Effector CD4-positive, alpha-beta T cell (primary cell): Measurements from ENCODE around the gene SH3GL2.

ENCODE experiments used
- DNase-seq: peaks from one replicate; pipeline ENCODE4 v3.0.0-alpha.2; 2020

The SH3GL2 gene

DNA sequence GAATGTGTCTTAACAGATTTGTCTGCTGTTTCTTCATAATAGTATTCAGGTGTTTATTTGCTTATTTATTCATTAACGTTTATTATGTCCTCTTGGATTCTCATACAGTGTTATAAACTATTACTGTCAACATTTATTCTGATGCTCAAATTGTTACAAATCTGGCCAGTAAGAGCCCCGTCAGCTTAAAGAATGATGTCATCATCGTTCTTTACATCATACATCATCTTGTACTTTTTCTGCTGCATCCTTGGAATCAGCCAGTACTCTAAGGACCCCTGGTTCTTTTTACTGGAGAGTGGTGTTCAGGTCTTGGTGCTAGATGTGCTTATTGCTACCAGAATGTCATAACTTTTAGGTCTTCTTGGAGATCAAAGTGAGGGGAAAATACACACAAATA, 86.6 kb downstream of the SH3GL2 start:
- no peak for DNase-seq

DNA sequence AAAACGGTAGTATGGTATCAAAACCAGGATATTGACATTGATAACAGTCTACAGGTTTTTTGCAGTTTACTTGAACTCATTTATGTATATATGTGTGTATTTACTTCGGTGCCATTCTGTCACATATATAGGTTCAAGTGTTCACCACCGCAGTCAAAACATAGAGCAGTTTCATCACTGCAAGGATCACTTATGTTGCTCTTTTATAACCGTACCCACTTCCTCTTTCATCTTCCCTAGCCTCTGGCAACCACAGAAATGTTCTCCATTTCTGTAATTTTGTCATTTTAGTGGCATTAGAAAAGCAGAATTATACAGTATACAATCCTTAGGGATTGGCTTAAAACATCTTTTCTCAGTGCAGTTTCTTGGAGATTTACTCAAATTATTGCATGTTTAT, 90.3 kb downstream of the SH3GL2 start:
- DNase-seq = no peak

DNA sequence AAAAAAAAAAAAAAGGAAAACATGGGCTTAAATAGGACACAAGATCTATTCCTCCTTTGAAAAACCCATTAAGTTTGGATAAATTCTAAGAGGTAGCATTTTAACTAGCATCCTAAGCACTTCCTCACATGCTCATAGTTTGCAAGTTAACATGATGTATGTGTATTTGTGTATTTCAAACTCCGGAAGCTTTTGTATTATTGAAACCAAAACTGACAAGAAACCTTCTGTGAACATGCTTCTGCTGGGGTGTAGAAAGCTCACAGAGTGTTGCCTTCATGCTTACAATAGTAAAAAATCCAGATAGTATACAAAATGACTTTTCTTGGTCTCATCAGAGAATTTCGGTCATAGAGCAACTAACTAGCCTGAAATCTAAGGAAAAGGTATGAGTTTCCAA, 103.8 kb downstream of the SH3GL2 start:
- no peak for DNase-seq

DNA sequence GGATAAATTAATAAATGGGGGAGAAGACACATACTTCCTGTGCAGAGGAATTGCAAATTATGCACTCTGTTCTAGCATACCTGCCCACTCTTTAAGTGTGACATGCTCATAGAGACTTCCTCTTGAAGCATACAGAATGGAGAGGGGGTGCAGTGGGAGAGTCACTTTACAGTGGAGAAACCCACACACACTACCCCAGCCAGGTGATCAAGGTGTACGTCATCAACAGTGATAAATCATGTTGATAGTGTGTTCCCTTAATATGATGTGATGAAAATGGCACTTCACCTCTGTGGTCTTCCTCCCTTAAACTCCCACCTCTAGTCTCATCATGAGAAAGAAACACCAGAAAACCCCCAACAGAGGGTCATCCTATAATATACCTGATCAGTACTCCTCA, 110.0 kb downstream of the SH3GL2 start:
- no peak for DNase-seq

DNA sequence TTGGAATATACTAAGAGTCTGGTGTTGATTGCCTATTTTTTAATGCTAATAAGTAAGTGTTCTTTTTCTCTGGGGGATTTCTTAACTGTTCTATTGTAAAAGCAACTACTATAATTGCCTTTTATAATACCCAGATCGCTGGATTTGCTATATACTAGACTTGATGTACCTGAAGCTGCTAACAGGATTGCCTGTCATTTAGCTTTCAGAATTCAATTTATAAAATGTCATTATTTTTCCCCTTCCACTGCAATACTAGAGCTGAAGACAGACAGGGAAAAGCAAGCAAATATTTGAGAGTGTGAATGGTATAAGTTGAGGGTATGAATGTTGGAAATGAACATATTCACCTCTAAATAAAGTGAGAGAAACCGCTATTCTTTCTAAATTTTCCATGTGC, 115.5 kb downstream of the SH3GL2 start:
- DNase-seq = no peak

DNA sequence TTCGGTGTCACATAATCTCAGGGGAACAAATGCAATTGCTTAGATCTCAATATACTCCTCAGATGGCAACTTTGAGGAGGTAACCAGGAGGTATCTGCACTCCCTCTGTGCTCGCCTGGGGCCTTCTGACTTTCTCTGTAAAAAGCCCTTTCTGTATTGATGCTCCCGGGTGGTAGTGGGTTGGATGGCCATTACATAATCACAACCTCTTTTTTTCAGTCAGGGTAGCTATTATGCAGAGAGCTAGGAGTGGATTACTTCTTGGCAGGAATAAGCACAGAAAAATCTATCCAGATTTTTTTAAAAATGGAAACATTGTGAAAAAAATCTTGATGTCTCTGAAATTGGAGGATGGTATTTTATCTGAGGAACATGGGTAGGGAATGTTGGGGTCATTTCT, 116.6 kb downstream of the SH3GL2 start:
- DNase-seq = no peak

DNA sequence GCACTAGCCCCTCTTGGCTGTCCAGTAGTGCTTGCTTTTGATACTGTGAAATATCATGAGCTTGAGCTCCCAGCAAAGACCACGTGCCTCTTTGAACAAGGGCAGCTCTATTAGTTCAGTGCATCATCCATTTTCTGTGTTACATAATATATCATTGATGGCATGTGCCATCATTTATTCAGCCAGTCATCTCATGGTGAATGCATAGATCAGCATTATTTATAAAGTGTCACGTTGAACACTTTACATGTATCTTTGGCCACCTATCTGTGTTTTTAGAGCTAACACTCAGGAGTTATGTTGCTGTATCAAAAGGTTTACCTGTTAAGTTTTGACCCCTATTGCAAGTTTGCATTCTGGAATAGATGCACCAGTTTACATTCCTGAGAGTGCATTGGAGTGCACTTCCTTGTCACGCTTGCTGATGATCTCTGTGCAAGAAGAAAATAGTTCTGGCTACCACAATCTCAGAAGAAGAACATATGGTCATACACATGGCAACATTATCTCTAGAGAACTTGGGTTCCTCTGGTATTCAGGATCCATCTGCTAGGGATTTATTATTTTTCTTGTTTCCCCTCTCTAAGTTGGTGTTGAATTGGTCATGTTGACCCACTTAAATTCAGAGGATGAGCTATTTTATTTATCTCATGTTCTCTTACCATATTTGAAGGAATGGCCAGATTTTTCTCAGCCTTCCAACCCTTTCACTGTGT, 120.9 kb downstream of the SH3GL2 start:
- no peak for DNase-seq

DNA sequence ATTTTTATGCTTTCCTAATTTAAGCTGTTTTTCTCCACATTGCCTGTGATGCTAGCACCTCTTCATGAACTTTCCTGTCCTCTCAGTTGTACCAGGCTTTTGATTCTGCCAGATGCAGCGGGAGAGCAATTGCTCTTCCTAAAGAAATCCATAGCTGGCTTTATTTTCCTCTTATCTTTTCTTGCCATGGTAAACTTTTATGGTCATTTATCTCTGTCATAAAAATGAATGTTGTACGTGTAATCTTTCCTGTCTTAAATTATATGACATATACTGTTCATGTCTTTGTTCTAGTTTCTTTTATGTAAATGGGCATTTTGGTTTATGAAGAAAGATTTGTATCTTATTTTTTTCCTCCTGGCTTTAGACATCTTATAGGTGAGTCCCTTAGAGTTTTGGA, 127.5 kb downstream of the SH3GL2 start:
- DNase-seq = no peak

DNA sequence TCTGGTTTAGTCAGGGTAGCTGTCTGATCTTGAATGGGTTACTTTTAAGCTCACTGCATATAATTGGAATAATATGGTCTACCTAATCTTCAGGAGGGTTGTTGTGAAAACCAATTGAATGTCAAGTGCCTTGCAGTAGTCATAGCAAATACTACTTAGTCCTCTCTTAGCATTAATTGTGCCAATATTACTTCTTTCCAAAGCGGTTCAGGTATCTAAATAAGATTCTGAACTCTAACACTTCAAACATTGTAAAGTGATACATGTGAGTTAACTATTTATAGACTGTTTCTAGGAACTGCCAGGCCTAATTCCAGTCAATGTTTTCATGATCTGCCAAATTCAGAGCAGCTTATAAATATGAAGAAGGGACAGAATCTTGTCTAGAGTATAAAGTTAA, 140.2 kb downstream of the SH3GL2 start:
- DNase-seq = no peak

DNA sequence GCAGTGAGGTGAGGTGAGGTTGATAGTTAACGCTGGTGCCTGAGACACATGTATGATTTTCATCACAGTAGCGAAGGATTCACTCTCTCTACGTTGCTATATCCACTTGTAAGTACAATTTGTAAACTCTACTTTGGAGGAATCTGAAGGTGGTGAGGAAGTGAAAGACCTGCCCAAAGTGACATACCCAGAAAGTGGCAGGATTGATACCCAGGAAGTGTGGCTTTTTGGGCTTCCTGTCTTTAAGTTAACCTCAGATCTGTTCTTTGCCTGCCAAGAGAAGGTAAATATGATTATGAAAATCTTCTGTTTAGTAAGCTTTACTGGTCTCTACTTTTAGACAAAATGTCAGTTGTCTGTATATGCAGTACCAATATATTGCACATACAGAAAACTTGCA, 143.1 kb downstream of the SH3GL2 start:
- no peak for DNase-seq

DNA sequence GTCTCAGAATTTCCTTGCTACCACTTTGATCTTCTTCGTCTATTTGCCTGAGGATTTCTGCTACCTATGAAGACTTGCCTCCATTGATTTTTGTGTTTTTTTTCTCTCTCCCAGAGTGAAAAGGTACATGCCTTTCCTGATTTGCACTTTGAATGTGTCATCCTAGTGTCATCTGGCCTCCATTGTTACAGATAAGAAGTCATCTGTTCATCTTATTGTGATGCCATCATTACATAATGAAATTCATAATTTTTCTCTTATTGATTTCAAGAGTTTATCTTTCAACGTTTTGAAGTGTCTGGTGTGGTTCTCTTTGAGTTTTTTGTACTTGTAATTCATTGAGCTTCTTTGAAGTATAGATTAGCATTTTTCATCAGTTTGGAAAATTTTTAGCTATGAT, 144.8 kb downstream of the SH3GL2 start:
- DNase-seq = no peak

DNA sequence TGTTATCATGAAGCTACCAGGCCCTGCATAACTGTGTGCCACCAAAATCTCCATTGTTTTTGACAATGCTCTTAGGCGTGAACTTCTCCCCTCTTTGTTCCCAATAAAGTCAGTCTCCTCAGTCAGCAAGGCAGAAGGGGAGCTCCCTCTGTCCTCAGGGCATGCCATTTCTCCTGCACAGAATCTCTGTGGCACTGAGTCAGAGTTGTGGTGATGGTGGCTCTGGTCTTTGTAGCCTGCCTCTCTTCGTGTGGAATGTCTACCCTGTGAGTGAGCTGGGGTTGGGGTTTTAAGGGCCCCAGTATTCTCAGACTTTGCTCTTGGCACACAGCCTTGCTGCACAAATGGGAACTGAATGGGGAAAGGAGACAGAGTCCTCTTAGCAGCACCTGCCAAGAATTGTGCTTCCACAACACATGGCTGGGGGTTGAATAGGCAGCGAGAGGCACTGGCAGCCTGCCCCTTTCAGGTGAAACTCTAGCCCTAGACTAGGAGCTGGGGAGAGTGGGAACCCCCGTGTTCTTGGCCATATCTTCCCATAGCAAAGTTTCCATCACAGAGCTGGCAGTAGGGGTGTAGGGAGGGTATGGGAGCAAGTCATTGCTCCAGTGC, 146.6 kb downstream of the SH3GL2 start:
- no peak for DNase-seq

DNA sequence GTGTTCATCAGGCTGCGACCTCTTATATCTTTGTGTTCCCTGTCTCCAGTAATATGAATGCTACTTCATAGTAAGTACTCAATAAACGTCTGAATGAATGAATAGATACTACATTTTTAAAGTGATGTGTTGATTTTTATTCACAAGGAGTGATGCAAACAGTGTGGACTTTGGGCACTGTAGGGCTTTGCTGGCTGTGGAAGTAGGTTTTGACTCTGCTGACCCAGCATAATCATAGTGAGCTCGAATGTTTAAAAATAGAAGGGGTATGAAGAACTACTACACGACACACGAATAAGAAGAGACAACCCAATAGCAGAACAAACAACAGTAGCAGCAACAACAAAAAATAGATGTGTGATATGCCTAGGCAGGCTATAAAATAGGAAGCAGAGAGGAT, 147.4 kb downstream of the SH3GL2 start:
- DNase-seq = no peak

DNA sequence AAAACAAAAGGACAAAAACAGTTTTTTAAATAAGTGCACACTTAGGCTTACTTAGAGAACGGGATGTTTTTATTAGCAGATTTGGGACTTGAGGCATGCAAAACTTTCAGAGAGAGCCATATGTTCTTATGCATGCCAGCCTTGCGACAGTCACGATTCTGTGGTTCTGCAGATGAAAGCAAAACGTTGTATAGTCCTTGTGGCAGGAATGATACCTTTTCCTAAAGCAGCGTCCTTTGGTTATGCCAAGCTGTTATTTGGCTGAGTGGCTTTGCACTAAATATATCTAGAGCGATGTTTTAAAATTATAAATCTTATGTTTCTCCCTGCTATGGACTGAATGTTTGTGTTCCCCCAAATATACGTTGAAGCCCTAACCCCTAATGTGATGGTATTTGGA, 152.0 kb downstream of the SH3GL2 start:
- DNase-seq = no peak

DNA sequence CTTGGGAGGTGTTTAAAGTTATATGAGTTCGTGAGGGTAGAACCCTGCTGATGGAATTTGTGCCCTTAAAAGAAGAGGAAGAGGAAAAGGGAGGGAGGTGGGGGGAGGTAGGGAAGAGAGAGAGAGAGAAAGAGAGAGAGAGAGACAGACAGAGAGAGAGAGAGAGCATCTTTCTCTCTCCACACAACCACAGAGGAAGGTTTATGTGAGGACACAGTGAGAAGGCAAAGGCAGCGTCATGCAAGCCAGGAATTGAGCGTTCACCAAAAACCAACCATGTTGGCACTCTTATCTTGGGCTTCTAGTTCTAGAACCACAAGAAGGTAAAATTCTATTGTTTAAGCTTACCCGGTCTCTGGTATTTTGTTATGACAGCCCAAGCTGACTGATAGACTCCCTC, 152.4 kb downstream of the SH3GL2 start:
- no peak for DNase-seq

DNA sequence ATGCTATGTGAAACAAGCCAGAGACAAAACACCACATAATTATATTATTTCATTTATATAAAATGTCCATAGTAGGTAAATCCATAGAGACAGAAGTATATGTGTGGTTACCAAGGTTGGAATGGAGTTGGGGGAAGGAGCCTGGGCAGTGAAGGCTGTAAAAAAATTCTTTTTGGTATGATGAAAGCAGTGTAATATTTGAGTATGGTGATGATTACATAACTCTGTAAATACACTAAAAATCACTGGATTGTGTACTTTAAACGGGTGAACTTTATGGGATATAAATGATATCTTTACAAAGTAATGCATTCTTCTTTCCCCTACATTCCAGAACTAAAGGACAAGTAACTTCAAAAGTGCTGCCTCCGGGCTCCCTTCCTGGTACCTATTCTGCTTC, 155.8 kb downstream of the SH3GL2 start:
- DNase-seq = no peak

DNA sequence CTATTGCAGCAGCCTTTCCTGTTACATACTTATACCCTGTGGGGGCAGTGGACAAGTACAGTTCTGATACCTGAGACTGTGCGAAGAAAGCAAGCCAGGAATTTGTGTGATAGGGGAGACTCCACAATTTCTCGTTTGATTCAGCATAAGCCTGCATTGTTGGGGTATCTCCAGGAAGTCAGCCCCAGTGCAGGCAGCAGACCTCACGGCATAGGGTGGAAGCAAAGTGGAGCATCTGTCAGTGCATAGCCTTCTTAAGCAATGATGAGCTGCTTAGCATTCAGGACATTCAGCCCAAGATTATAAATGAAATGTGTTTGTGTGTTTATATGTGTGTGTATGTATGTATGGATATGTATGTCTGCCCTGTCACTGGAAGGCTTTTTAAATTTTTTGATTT, 157.0 kb downstream of the SH3GL2 start:
- no peak for DNase-seq

DNA sequence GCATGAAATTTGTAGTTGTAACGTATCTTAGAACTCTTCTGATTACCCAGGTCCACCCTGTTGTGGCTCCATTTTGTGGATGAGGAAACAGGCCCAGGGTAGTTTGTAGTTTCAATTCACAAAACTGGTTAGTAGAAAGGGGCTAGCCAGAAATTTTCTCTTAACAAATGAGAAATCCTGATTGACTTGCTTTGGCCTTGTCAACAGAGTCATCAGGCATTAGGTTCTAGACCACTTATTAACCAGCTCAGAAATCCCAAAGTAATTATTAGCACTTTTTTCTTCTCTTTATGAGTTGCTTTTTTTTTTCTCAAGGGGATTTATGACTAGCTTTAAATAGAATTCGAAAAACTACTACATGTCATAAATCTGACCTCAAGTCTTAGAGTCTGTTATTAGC, 160.2 kb downstream of the SH3GL2 start:
- DNase-seq = no peak

DNA sequence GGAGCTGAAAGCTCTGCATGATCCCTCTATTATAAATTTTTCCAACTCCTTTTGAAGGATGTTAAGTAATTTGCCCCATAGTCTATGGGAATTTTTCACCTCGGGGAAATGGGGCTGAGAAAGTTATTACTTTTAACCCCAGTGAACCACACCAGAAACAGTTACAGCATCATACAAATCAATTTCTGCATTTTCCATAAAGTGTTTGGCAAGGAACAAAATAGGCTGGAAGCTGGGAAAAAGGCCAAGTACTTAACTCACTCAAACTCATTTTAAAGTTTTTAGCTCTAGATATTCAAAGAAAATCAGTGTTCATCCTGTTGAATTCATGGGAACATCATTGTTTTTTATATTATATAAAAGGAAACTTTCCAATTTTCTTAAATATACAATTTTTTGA, 160.9 kb downstream of the SH3GL2 start:
- no peak for DNase-seq

DNA sequence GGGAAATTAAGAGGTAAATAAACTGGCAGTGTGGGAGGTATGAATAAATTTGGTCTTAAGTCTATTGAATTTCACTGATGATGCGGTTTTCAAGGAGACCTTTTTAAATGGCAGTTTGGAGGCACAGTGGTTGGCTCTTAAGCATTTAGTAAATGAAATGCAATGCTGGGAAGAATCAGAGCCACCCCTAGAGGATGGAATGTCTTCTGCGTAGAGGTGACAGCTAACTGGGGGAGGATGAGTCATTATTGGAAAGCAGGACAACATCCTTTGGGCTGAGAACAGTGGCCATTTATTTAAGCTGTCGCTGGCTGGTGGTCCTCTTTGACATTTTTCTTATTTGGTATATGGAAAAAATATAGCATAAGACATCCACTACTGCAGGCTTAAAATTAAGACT, 163.2 kb downstream of the SH3GL2 start:
- no peak for DNase-seq

DNA sequence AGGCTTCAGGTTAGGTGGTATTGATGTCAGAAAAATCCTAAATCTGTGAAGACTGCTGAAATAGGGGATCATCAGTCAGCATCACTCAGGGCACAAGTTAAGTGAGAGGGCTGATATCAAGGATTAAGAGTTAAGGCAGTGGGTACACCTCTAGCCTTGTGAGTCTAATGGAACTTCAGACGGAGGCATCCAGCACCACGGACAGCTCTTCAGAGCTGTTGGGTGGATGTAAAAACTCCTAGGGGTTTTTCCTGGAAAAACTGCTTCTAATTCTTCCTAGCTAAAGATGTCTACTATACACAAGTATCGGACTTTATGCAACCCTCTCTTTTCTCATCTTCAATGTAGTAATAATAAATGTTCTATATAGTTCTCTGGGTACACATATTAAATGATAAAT, 165.9 kb downstream of the SH3GL2 start:
- DNase-seq = no peak

DNA sequence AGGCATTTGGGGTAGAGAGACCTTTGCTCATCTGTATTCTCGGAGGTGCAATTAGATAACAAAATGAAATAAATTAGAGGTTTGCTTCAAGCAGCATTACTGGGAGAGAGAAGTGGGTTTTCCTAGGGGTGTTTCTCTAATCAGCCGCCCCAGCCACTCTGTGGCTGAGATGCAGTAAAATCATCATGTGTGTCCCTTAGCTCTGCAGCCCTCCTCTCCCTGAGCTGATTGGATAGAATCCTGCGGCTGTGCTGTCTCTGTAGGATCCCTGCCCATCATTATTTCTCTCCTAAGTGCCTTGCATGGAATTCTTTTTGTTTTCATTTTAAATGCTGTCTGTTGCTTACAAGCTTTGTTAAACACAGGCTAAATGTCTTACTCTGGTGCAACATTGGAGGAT, 171.4 kb downstream of the SH3GL2 start:
- no peak for DNase-seq

DNA sequence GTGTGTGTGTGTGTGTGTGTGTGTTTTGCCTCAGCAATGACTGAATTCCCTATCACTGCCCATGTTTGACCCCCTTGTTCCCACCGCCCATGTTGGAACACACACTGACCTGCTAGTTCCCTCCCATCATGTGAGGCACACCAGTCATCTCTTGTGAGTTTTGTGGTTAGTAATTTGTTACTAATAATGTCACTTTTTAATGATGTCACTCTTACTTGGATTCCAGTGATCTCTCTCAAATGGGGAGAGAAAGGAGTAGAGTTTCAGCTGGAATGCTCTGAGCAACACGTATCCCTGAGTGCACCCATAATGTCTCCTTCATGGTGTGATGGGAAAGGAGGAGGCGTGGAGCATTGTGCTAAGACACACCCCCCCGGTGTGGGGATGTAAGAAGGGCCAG, 172.6 kb downstream of the SH3GL2 start:
- DNase-seq = no peak

DNA sequence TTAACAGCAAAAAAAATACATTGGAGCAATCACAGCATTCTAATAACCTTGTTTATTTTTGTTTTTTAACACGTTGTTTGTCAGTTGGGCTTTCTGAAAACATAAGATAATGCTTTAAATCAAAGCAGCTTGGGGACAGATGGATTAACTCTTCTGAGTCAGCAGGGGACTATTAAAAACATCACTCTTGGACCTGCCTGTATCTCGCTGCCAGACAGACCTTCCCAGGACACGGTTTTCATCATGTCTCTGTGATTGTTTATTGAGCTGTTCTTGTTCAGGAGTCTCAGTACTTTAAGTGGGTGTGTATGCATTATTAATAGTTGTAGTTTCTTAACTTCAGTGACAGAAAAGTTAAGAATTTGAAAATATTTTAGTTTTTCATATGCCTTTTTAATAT, 173.2 kb downstream of the SH3GL2 start:
- DNase-seq = no peak

DNA sequence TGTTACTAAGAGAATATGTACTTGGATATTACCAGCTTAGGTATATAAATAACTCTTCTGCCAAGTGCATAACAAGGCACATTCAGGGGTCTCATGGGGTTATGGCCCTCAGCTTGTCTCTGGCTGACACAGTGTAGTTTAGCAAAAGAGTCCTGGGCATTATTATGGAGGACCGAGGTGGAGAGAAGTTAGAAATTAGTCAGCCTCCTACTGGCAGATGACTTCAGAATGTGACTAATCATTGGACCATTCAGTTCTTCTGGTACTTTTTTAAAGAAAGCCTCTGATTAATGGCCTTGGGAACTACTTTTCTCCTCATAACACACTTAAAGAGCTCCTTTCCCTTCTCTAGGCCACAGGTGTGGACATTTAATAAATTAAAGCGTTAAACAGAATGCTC, 178.9 kb downstream of the SH3GL2 start:
- no peak for DNase-seq
